ENCODE results near the gene GZMM. TPM values are rescaled to one million over a fixed set of nuclear protein-coding genes. Genes with fewer than 3 reads are reported as not detected.

The GZMM gene
- total and polyA plus RNA-seq, 2 experiments from 2014 or later = 0.29 TPM; not detected in 1

GRCh38 chr19:539429-540030, 4.3 kb upstream of the GZMM start:
- no peaks in the 10 kb centered on the region; the same call in 2 of the 3 replicates for H3K9me3 Mint-ChIP-seq
- no peaks in the 10 kb centered on the region for H3K9me2 ChIP-seq (ENCODE audit: insufficient read depth)
- H4K20me1 ChIP-seq (replicated peaks; ENCODE audit: insufficient read depth) = peaks cover 6% of the 10 kb centered on the region
- no peaks in the 10 kb centered on the region for H3K4me1 ChIP-seq (ENCODE audit: insufficient read depth)
- H3K27ac ChIP-seq (ENCODE audit: low read depth) = no peak overlapping the region
- H2AFZ ChIP-seq = no peak overlapping the region
- H3K4me3 Mint-ChIP-seq = no peak overlapping the region
- H3K4me3 ChIP-seq = no peak overlapping the region
- no peak overlapping the region for H3K27ac Mint-ChIP-seq
- TF ChIP-seq ZNF114 (CRISPR knock-in tag; IDR thresholded peaks at IDR 0.05) (no peak), JUNB (IDR thresholded peaks at IDR 0.05; ENCODE audit: unreplicated experiment) (no peak), NANOG (IDR thresholded peaks at IDR 0.05; ENCODE audit: borderline replicate concordance) (no peak), CREB1 (CRISPR knock-in tag; IDR thresholded peaks at IDR 0.05; ENCODE audit: low read depth) (no peak), ZNF331 (CRISPR knock-in tag; IDR thresholded peaks at IDR 0.05; ENCODE audit: low read depth) (no peak), EZH2 (IDR thresholded peaks at IDR 0.05; ENCODE audit: low read depth, unreplicated experiment) (no peak), EZH2phosphoT487 (IDR thresholded peaks at IDR 0.05; ENCODE audit: unreplicated experiment) (no peak), STAT1 (IDR thresholded peaks at IDR 0.05; ENCODE audit: unreplicated experiment) (no peak), ZNF462 (CRISPR knock-in tag; IDR thresholded peaks at IDR 0.05) (no peak), POLR2AphosphoS5 (IDR thresholded peaks at IDR 0.05; ENCODE audit: low read depth) (no peak)
- TF ChIP-seq, protein P1, sequence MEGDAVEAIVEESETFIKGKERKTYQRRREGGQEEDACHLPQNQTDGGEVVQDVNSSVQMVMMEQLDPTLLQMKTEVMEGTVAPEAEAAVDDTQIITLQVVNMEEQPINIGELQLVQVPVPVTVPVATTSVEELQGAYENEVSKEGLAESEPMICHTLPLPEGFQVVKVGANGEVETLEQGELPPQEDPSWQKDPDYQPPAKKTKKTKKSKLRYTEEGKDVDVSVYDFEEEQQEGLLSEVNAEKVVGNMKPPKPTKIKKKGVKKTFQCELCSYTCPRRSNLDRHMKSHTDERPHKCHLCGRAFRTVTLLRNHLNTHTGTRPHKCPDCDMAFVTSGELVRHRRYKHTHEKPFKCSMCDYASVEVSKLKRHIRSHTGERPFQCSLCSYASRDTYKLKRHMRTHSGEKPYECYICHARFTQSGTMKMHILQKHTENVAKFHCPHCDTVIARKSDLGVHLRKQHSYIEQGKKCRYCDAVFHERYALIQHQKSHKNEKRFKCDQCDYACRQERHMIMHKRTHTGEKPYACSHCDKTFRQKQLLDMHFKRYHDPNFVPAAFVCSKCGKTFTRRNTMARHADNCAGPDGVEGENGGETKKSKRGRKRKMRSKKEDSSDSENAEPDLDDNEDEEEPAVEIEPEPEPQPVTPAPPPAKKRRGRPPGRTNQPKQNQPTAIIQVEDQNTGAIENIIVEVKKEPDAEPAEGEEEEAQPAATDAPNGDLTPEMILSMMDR (conservative IDR thresholded peaks at IDR 0.05; ENCODE audit: low read depth in 2 of 2) = no peak
- TF ChIP-seq, protein P2, sequence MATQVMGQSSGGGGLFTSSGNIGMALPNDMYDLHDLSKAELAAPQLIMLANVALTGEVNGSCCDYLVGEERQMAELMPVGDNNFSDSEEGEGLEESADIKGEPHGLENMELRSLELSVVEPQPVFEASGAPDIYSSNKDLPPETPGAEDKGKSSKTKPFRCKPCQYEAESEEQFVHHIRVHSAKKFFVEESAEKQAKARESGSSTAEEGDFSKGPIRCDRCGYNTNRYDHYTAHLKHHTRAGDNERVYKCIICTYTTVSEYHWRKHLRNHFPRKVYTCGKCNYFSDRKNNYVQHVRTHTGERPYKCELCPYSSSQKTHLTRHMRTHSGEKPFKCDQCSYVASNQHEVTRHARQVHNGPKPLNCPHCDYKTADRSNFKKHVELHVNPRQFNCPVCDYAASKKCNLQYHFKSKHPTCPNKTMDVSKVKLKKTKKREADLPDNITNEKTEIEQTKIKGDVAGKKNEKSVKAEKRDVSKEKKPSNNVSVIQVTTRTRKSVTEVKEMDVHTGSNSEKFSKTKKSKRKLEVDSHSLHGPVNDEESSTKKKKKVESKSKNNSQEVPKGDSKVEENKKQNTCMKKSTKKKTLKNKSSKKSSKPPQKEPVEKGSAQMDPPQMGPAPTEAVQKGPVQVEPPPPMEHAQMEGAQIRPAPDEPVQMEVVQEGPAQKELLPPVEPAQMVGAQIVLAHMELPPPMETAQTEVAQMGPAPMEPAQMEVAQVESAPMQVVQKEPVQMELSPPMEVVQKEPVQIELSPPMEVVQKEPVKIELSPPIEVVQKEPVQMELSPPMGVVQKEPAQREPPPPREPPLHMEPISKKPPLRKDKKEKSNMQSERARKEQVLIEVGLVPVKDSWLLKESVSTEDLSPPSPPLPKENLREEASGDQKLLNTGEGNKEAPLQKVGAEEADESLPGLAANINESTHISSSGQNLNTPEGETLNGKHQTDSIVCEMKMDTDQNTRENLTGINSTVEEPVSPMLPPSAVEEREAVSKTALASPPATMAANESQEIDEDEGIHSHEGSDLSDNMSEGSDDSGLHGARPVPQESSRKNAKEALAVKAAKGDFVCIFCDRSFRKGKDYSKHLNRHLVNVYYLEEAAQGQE (IDR thresholded peaks at IDR 0.05; ENCODE audit: unreplicated experiment) = no peak
- TF ChIP-seq, protein P3, sequence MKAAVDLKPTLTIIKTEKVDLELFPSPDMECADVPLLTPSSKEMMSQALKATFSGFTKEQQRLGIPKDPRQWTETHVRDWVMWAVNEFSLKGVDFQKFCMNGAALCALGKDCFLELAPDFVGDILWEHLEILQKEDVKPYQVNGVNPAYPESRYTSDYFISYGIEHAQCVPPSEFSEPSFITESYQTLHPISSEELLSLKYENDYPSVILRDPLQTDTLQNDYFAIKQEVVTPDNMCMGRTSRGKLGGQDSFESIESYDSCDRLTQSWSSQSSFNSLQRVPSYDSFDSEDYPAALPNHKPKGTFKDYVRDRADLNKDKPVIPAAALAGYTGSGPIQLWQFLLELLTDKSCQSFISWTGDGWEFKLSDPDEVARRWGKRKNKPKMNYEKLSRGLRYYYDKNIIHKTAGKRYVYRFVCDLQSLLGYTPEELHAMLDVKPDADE (IDR thresholded peaks at IDR 0.05) = no peak
- no peaks in the 10 kb centered on the region for H3K4me1 Mint-ChIP-seq
- peaks cover 6% of the 10 kb centered on the region; the same call in 1 of the 2 replicates for H3K79me2 ChIP-seq (replicated peaks; ENCODE audit: insufficient read depth)
- no peaks in the 10 kb centered on the region; the same call in 1 of the 2 replicates for H3K36me3 ChIP-seq (ENCODE audit: insufficient read depth)
- no peak for ATAC-seq
- no peak for DNase-seq (ENCODE audit: low spot score)
- no peak overlapping the region for H3K4me2 ChIP-seq
- 0 out of 2 replicates have a peak, but pooled peaks cover 9% of the 10 kb centered on the region for H3F3A ChIP-seq (replicated peaks; ENCODE audit: low read depth)
- peaks cover 25% of the 10 kb centered on the region for H3K36me3 Mint-ChIP-seq (ENCODE audit: low read depth)
- H3K27me3 ChIP-seq (ENCODE audit: insufficient read depth) = no peaks in the 10 kb centered on the region
- H3K27me3 Mint-ChIP-seq (ENCODE audit: insufficient read depth, low read depth, poor library complexity) = peaks cover 1% of the 10 kb centered on the region

Data from GM23338 (cell line).